ENCODE measurements around the gene TBC1D3E. TPM values are rescaled to one million over a fixed set of nuclear protein-coding genes. Genes with fewer than 3 reads are reported as not detected.
"Not testable (repeated sequence)": the region's sequence is repeated elsewhere in the genome, so short reads cannot be mapped to it uniquely, and the experiment has no call there.

The TBC1D3E gene
- not detected for total RNA-seq
- not detected for polyA plus RNA-seq (ENCODE audit: insufficient read length in 2 of 2)
- long read RNA-seq, donor 1: 0 reads
- long read RNA-seq, donor 2: 0 reads
- long read RNA-seq, donor 3: 0 reads
- long read RNA-seq, donor 4: 0 reads

GRCh38 chr17:38127651-38128050 is at the start of gene TBC1D3E:
Gene TBC1D3E (plus strand): TSS chr17:38127951. CDS start chr17:38129496, 1,545 bp downstream.
- H3K9me3 ChIP-seq (ENCODE audit: control insufficient read depth, insufficient read depth, low read length); H3K4me3 ChIP-seq (ENCODE audit: low read depth, low read length); H3K27me3 ChIP-seq (ENCODE audit: control insufficient read depth, insufficient read depth, low read length); H3K27ac ChIP-seq (ENCODE audit: low read depth, low read length); H3K4me1 ChIP-seq (ENCODE audit: control insufficient read depth, insufficient read depth, low read length); DNase-seq (ENCODE audit: low read depth in 4 of 6, low spot score in 6 of 6); H3K36me3 ChIP-seq (ENCODE audit: control insufficient read depth, insufficient read depth, low read length): not testable (repeated sequence)
- WGBS (ENCODE audit: insufficient coverage): no CpG with 5 or more reads among the region's 9 CpGs

DNA sequence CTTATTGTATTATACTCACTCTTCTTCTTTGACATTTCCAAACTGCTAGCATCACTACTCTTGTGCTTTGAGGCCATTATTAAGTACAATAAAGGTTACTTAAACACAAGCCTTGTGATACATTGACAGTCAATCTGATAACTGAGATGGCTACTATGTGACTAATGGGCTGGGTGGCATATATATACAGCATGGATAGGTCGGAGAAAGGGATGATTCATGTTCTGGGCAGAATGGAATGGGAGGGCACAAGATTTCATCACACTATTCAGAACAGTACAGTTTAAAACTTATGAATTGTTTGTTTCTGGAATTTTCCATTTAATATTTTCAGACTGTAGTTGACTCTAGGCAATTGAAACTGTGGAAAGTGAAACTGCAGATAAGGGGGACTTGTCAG is 40.4 kb upstream of the TBC1D3E start:
- not testable (repeated sequence) for H3K4me3 ChIP-seq (ENCODE audit: low read depth, low read length); H3K36me3 ChIP-seq (ENCODE audit: control insufficient read depth, insufficient read depth, low read length); H3K27ac ChIP-seq (ENCODE audit: low read depth, low read length); H3K27me3 ChIP-seq (ENCODE audit: control insufficient read depth, insufficient read depth, low read length); H3K9me3 ChIP-seq (ENCODE audit: control insufficient read depth, insufficient read depth, low read length); DNase-seq (ENCODE audit: low read depth in 4 of 6, low spot score in 6 of 6); H3K4me1 ChIP-seq (ENCODE audit: control insufficient read depth, insufficient read depth, low read length)
- WGBS (ENCODE audit: insufficient coverage): no CpG with 5 or more reads among the region's 1 CpG

DNA sequence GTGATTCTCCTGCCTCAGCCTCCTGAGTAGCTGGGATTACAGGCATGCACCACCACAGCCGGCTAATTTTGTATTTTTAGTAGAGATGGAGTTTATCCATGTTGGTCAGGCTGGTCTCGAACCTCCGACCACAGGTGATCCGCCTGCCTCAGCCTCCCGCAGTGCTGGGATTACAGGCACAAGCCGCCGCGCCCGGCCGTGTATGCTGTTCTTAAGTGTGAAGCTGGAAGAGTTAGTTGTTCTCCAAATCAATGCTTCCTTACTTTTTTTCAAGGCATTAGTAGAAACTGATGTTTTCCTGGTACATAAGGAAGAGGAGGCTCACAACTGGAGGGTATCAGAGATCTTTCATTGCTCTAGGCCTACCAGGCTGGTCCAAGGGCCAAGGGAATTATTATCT is 39.6 kb upstream of the TBC1D3E start:
- H3K27me3 ChIP-seq (ENCODE audit: control insufficient read depth, insufficient read depth, low read length); DNase-seq (ENCODE audit: low read depth in 4 of 6, low spot score in 6 of 6); H3K9me3 ChIP-seq (ENCODE audit: control insufficient read depth, insufficient read depth, low read length); H3K4me3 ChIP-seq (ENCODE audit: low read depth, low read length); H3K36me3 ChIP-seq (ENCODE audit: control insufficient read depth, insufficient read depth, low read length); H3K4me1 ChIP-seq (ENCODE audit: control insufficient read depth, insufficient read depth, low read length); H3K27ac ChIP-seq (ENCODE audit: low read depth, low read length): not testable (repeated sequence)
- WGBS (ENCODE audit: insufficient coverage): no CpG with 5 or more reads among the region's 10 CpGs

DNA sequence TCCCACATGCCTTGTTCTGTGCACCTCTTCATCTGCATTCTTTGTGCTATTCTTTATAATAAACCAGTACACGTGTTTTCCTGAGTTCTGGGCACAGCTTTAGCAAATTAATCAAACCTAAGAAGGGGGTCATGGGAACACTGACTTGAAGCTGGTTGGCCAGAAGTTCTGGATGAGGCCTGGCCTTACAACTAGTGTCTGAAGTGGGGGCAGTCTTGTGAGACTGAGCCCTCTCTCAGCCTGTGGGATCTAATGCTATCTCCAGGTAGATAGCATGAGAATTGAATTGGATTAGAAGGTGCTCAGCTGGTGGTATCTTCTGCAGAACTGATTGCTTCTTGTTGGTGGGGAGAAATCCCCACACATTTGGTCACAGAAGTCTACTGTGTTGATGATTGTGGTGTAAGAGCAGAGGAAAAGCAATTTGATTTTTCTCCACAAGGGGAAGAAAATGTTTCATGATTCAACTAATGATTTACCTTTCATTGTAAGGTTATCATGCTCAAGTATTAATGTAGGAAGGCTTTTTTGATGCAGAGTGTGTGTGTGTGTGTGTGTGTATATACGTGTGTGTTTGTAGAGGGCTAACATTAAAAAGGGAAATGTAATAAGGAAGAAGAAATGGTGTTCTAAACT is 33.6 kb upstream of the TBC1D3E start:
- WGBS (ENCODE audit: insufficient coverage): no CpG with 5 or more reads among the region's 2 CpGs
- H3K9me3 ChIP-seq (ENCODE audit: control insufficient read depth, insufficient read depth, low read length); H3K36me3 ChIP-seq (ENCODE audit: control insufficient read depth, insufficient read depth, low read length); H3K27me3 ChIP-seq (ENCODE audit: control insufficient read depth, insufficient read depth, low read length); H3K4me1 ChIP-seq (ENCODE audit: control insufficient read depth, insufficient read depth, low read length); H3K27ac ChIP-seq (ENCODE audit: low read depth, low read length); H3K4me3 ChIP-seq (ENCODE audit: low read depth, low read length); DNase-seq (ENCODE audit: low read depth in 4 of 6, low spot score in 6 of 6): not testable (repeated sequence)

DNA sequence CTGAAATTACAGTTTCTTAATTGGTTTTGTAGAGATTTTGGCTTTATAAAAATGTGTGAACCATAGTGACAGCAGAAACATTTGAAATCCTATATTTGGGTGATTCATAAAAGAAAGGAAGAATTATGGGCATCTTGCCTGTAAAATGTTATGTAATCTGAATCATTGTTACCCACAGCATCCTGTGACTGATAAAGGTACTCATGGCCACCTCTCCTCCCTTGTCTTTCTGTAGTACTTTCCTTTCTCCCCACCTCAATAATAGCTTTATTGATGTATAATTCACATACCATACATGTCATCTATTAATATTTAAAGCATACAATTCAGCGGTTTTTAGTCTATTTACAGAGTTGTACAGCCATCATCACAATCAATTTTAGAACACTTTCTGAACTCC is 28.5 kb upstream of the TBC1D3E start:
- H3K36me3 ChIP-seq (ENCODE audit: control insufficient read depth, insufficient read depth, low read length); H3K9me3 ChIP-seq (ENCODE audit: control insufficient read depth, insufficient read depth, low read length); H3K27me3 ChIP-seq (ENCODE audit: control insufficient read depth, insufficient read depth, low read length); H3K27ac ChIP-seq (ENCODE audit: low read depth, low read length); H3K4me1 ChIP-seq (ENCODE audit: control insufficient read depth, insufficient read depth, low read length); H3K4me3 ChIP-seq (ENCODE audit: low read depth, low read length); DNase-seq (ENCODE audit: low read depth in 4 of 6, low spot score in 6 of 6): not testable (repeated sequence)
- no CpG with 5 or more reads among the region's 1 CpG for WGBS (ENCODE audit: insufficient coverage)

DNA sequence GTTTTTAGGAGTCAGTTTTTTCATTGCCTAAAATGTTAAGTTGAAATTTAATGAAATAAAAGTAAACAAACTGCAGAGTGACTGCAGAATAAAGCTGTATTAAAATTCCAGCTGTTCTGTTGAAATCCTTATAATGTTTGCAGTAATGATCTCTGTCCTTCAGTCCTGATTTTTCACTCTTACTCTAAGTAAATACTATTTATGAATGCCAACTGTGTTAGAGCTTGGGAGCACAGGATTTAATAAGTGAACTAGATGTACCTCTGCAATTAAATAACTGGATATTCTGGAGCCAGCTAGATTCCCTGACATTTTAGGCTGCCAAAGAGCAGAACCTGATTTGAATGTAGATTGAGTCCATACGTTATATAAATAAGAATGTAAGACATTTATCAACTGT is 7.9 kb upstream of the TBC1D3E start:
- not testable (repeated sequence) for H3K36me3 ChIP-seq (ENCODE audit: control insufficient read depth, insufficient read depth, low read length); H3K9me3 ChIP-seq (ENCODE audit: control insufficient read depth, insufficient read depth, low read length); H3K4me3 ChIP-seq (ENCODE audit: low read depth, low read length); H3K27me3 ChIP-seq (ENCODE audit: control insufficient read depth, insufficient read depth, low read length); H3K27ac ChIP-seq (ENCODE audit: low read depth, low read length); H3K4me1 ChIP-seq (ENCODE audit: control insufficient read depth, insufficient read depth, low read length); DNase-seq (ENCODE audit: low read depth in 4 of 6, low spot score in 6 of 6)
- WGBS (ENCODE audit: insufficient coverage): no CpG with 5 or more reads among the region's 1 CpG

- not testable (repeated sequence) for DNase-seq (ENCODE audit: low read depth in 4 of 6, low spot score in 6 of 6); H3K4me1 ChIP-seq (ENCODE audit: control insufficient read depth, insufficient read depth, low read length); H3K4me3 ChIP-seq (ENCODE audit: low read depth, low read length); H3K36me3 ChIP-seq (ENCODE audit: control insufficient read depth, insufficient read depth, low read length); H3K27ac ChIP-seq (ENCODE audit: low read depth, low read length); H3K27me3 ChIP-seq (ENCODE audit: control insufficient read depth, insufficient read depth, low read length); H3K9me3 ChIP-seq (ENCODE audit: control insufficient read depth, insufficient read depth, low read length)
- no CpG with 5 or more reads among the region's 16 CpGs for WGBS (ENCODE audit: insufficient coverage)
Measured at GRCh38 chr17:38134860-38135259, 7.1 kb downstream of the TBC1D3E start.

Small RNAs within 50 kb of the gene (small RNA-seq; reads per million reads assigned to genes)
- not detected for gene RF00019 (ENCODE audit: low replicate concordance)
- gene RNA5SP526 (ENCODE audit: low replicate concordance): not detected

Other genes starting within 250 kb of the TBC1D3E start
- gene TBC1D3K, start 203.5 kb upstream of the TBC1D3E start, total RNA-seq: not detected
- 1 to 10 TPM in 1 of 2 donors, not detected in 1; 4.3 TPM for gene TBC1D3K, start 203.5 kb upstream of the TBC1D3E start, polyA plus RNA-seq (ENCODE audit: insufficient read length in 2 of 2)
- gene TBC1D3L, start 138.9 kb upstream of the TBC1D3E start, total RNA-seq: 10 to 100 TPM in 1 of 2 donors, 1 to 10 TPM in 1; 3.3 to 15.9 TPM
- gene TBC1D3L, start 138.9 kb upstream of the TBC1D3E start, polyA plus RNA-seq (ENCODE audit: insufficient read length in 2 of 2): 10 to 100 TPM; 17.9 to 60.0 TPM
- gene TBC1D3D, start 124.0 kb upstream of the TBC1D3E start, total RNA-seq: 1 to 10 TPM in 1 of 2 donors, under 1 TPM in 1; 0.17 to 1.1 TPM
- gene TBC1D3D, start 124.0 kb upstream of the TBC1D3E start, polyA plus RNA-seq (ENCODE audit: insufficient read length in 2 of 2): 1 to 10 TPM; 3.6 to 4.4 TPM
- gene TBC1D3C, start 59.3 kb upstream of the TBC1D3E start, total RNA-seq: not detected
- 10 to 100 TPM in 1 of 2 donors, not detected in 1; 11.0 TPM for gene TBC1D3C, start 59.3 kb upstream of the TBC1D3E start, polyA plus RNA-seq (ENCODE audit: insufficient read length in 2 of 2)
- not detected for gene TBC1D3, start 64.6 kb downstream of the TBC1D3E start, total RNA-seq
- gene TBC1D3, start 64.6 kb downstream of the TBC1D3E start, polyA plus RNA-seq (ENCODE audit: insufficient read length in 2 of 2): under 1 TPM in 1 of 2 donors, not detected in 1; 0.24 TPM
- 10 to 100 TPM; 26.8 to 36.3 TPM for gene MRPL45, start 169.2 kb downstream of the TBC1D3E start, total RNA-seq
- gene MRPL45, start 169.2 kb downstream of the TBC1D3E start, polyA plus RNA-seq (ENCODE audit: insufficient read length in 2 of 2): 10 to 100 TPM; 32.3 to 36.4 TPM
- gene GPR179, start 216.0 kb downstream of the TBC1D3E start, total RNA-seq: 1 to 10 TPM; 1.3 to 3.2 TPM
- 1 to 10 TPM; 6.3 to 7.6 TPM for gene GPR179, start 216.0 kb downstream of the TBC1D3E start, polyA plus RNA-seq (ENCODE audit: insufficient read length in 2 of 2)
- gene SOCS7, start 223.9 kb downstream of the TBC1D3E start, total RNA-seq: 10 to 100 TPM; 22.2 to 24.4 TPM
- 10 to 100 TPM; 33.1 to 33.4 TPM for gene SOCS7, start 223.9 kb downstream of the TBC1D3E start, polyA plus RNA-seq (ENCODE audit: insufficient read length in 2 of 2)

All from spinal cord (tissue), 10 donors.